SK-N-MC (cell line): ENCODE data around the gene PLEK.

Experiments used
- EZH2 ChIP-seq: fragments of 200-600 bp; sonication (generic); IDR thresholded peaks from one replicate; pipeline ENCODE4 v1.6.1; 2017; ENCODE audit warnings: antibody characterized with exemption
- POLR2AphosphoS5 ChIP-seq: IDR thresholded peaks from 2 replicates; pipeline ENCODE4 v1.6.1; 2012; ENCODE audit warnings: mild to moderate bottlenecking, low read depth, low read length, borderline replicate concordance

DNA sequence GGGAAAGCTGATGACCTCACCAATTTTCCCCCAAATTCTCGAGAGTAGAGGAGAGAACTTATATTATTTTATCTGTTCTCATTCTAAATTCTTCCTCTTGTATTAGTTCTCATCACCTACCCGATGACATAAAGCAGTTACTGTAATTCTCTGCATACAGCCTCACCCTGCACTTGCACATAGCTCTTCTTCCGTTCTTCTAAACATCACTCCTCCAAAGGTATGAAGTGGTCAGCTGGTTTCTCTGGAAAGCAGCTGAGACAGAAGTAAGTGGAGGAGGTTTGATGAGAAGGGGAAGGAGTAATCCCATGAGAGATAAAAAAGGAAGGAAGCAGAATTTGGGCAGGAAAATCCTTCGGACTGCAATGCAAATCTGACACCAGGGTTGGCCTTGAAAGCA is 63.0 kb downstream of the PLEK start:
- no peak for TF ChIP-seq POLR2AphosphoS5
- TF ChIP-seq EZH2: no peak
